SK-N-SH (cell line): ENCODE measurements around the gene TMEM35B. TPM values are rescaled to one million over a fixed set of nuclear protein-coding genes. Genes with fewer than 3 reads are reported as not detected.

Experiments
- CTCF ChIA-PET: fragments of 300-600, 350-600 bp; formaldehyde crosslinking; extraction: SDS; loops from one replicate; lab custom pipeline; 2021; lab: Yijun Ruan, JAX
- POLR2A ChIA-PET: fragments of 350-600 bp; sonication (Branson Sonifier 250); formaldehyde crosslinking; extraction: SDS; loops from one replicate; lab custom pipeline; 2020; ENCODE audit warnings: antibody characterized with exemption, inconsistent platforms; lab: Yijun Ruan, JAX
- DNase-seq: peaks from one replicate; pipeline ENCODE4 v3.0.0; 2012
- H2AFZ ChIP-seq: fragments of 200-600 bp; sonication (generic); 2 replicates; pipeline ENCODE4 v1.8.1; 2016; ENCODE audit warnings: antibody characterized with exemption, mild to moderate bottlenecking, low read depth
- H3F3A ChIP-seq: fragments of 200-600 bp; sonication (generic); replicated peaks from 2 replicates; pipeline ENCODE3; 2016; ENCODE audit warnings: antibody characterized with exemption, mild to moderate bottlenecking; ENCODE audit not compliant: insufficient read depth
- H3K27ac ChIP-seq, 2 experiments: fragments of 200-500 bp in 1 of 2; fragments of 200-600 bp in 1 of 2; sonication (Bioruptor generic) in 1 of 2; sonication (generic), shearing (Covaris generic) in 1 of 2; 2 replicates each; pipeline versions ENCODE4 v1.5.1 to v1.6.1; 2014 to 2016; ENCODE audit warnings: low read depth in 2 of 2, inconsistent platforms in 1 of 2, low read length in 1 of 2, mild to moderate bottlenecking in 1 of 2, mixed read lengths in 1 of 2
- H3K27me3 ChIP-seq: fragments of 200-600 bp; sonication (generic), shearing (Covaris generic); 2 replicates; pipeline ENCODE4 v1.6.1; 2016; ENCODE audit warnings: mixed run types; ENCODE audit not compliant: insufficient read depth
- H3K36me3 ChIP-seq, 2 experiments: fragments of 200-500 bp in 1 of 2; fragments of 200-600 bp in 1 of 2; sonication (Bioruptor generic) in 1 of 2; sonication (generic) in 1 of 2; replicated peaks in 1 of 2; 2 replicates each; pipeline versions ENCODE3 to v1.5.1; 2014 to 2016; ENCODE audit warnings: low read length in 1 of 2, mild to moderate bottlenecking in 1 of 2; ENCODE audit not compliant: insufficient read depth in 2 of 2, control insufficient read depth in 1 of 2
- H3K4me1 ChIP-seq, 2 experiments: fragments of 200-500 bp in 1 of 2; fragments of 200-600 bp in 1 of 2; sonication (Bioruptor generic) in 1 of 2; sonication (generic), shearing (Covaris generic) in 1 of 2; 2 replicates each; pipeline versions ENCODE4 v1.5.1 to v1.6.1; 2014 to 2016; ENCODE audit warnings: low read depth in 1 of 2, low read length in 1 of 2, mixed run types in 1 of 2; ENCODE audit not compliant: insufficient read depth in 2 of 2, control insufficient read depth in 1 of 2
- H3K4me2 ChIP-seq: fragments of 200-600 bp; sonication (generic), shearing (Covaris generic); 2 replicates; pipeline ENCODE4 v1.6.1; 2017; ENCODE audit warnings: mixed run types
- H3K4me3 ChIP-seq, 2 experiments: fragments of 200-500 bp in 1 of 2; fragments of 200-600 bp in 1 of 2; sonication (Bioruptor generic) in 1 of 2; sonication (generic), shearing (Covaris generic) in 1 of 2; 2 replicates each; pipeline versions ENCODE4 v1.5.1 to v1.8.1; 2014 to 2016; ENCODE audit warnings: low read depth in 2 of 2, inconsistent platforms in 1 of 2, low read length in 1 of 2, mild to moderate bottlenecking in 1 of 2, mixed read lengths in 1 of 2, moderate library complexity in 1 of 2
- H3K79me2 ChIP-seq: fragments of 200-600 bp; sonication (generic); 2 replicates; pipeline ENCODE4 v1.8.1; 2017; ENCODE audit warnings: mild to moderate bottlenecking; ENCODE audit not compliant: insufficient read depth
- H3K9ac ChIP-seq: fragments of 200-600 bp; sonication (generic); 2 replicates; pipeline ENCODE4 v1.6.1; 2017; ENCODE audit warnings: mixed run types
- H3K9me2 ChIP-seq: fragments of 200-600 bp; sonication (generic); 2 replicates; pipeline ENCODE4 v1.6.1; 2017; ENCODE audit warnings: mixed run types
- H3K9me3 ChIP-seq: fragments of 200-600 bp; sonication (generic); 2 replicates; pipeline ENCODE4 v1.6.1; 2017; ENCODE audit warnings: mixed run types, mild to moderate bottlenecking, moderate library complexity
- H4K20me1 ChIP-seq: fragments of 200-600 bp; sonication (generic); 2 replicates; pipeline ENCODE4 v1.6.1; 2017; ENCODE audit warnings: mild to moderate bottlenecking, mixed run types; ENCODE audit not compliant: insufficient read depth
- CTCF ChIP-seq: fragments of 200-600 bp; sonication (generic); IDR thresholded peaks from 2 replicates; pipeline ENCODE4 v1.6.1; 2017; ENCODE audit warnings: antibody characterized with exemption, mild to moderate bottlenecking, moderate library complexity
- ELF1 ChIP-seq: IDR thresholded peaks from 2 replicates; pipeline ENCODE4 v1.4.0; 2012
- EZH2phosphoT487 ChIP-seq: fragments of 200-600 bp; sonication (generic); IDR thresholded peaks from 2 replicates; pipeline ENCODE4 v1.6.1; 2017; ENCODE audit warnings: low read depth, mixed run types, mild to moderate bottlenecking, antibody characterized with exemption, moderate library complexity, borderline replicate concordance
- FOXJ3 ChIP-seq: sonication (generic); formaldehyde crosslinking; IDR thresholded peaks from 2 replicates; pipeline ENCODE4 v1.5.1; 2020; ENCODE audit warnings: mild to moderate bottlenecking, missing genetic modification reagents
- FOXM1 ChIP-seq: IDR thresholded peaks from 2 replicates; pipeline ENCODE4 v1.4.0; 2012; ENCODE audit warnings: low read depth, mild to moderate bottlenecking
- GATA2 ChIP-seq: sonication (generic); formaldehyde crosslinking; IDR thresholded peaks from 2 replicates; pipeline ENCODE4 v1.5.0; 2020; ENCODE audit warnings: mild to moderate bottlenecking, missing genetic modification reagents
- JUND ChIP-seq: IDR thresholded peaks from 2 replicates; pipeline ENCODE4 v1.4.0; 2012
- MEF2A ChIP-seq: IDR thresholded peaks from 2 replicates; pipeline ENCODE4 v1.4.0; 2012; ENCODE audit warnings: low read depth, borderline replicate concordance
- NRF1 ChIP-seq: IDR thresholded peaks from 2 replicates; pipeline ENCODE4 v1.6.1; 2012; ENCODE audit warnings: low read depth, mild to moderate bottlenecking, low read length
- PBX3 ChIP-seq: IDR thresholded peaks from 2 replicates; pipeline ENCODE4; 2012
- POLR2AphosphoS5 ChIP-seq: IDR thresholded peaks from 2 replicates; pipeline ENCODE4 v1.6.1; 2012; ENCODE audit warnings: low read depth, low read length
- REST ChIP-seq: IDR thresholded peaks from 2 replicates; pipeline ENCODE4 v1.6.1; 2012; ENCODE audit warnings: mild to moderate bottlenecking, low read depth, low read length, moderate library complexity
- RFX5 ChIP-seq: IDR thresholded peaks from 2 replicates; pipeline ENCODE4 v1.6.1; 2012; ENCODE audit warnings: mild to moderate bottlenecking, improper control_type of control experiment, low read length
- RXRA ChIP-seq: IDR thresholded peaks from 2 replicates; pipeline ENCODE4 v1.4.0; 2012; ENCODE audit warnings: low read depth, mild to moderate bottlenecking, borderline replicate concordance
- TCF12 ChIP-seq: IDR thresholded peaks from 2 replicates; pipeline ENCODE4 v1.4.0; 2012
- TEAD4 ChIP-seq: IDR thresholded peaks from 2 replicates; pipeline ENCODE4 v1.4.0; 2012; ENCODE audit warnings: mild to moderate bottlenecking, borderline replicate concordance; ENCODE audit not compliant: insufficient read depth
- ZBTB33 ChIP-seq: IDR thresholded peaks from 2 replicates; pipeline ENCODE4 v1.4.0; 2012; ENCODE audit warnings: low read depth, borderline replicate concordance
- WGBS: methylation state at CpG from one replicate; pipeline ENCODE4 v1.1.6; 2017; ENCODE audit warnings: low lambda C conversion rate; 5-methylcytosine and 5-hydroxymethylcytosine counted together
- polyA plus RNA-seq, 3 experiments: library from polyadenylated mRNA; depleted of rRNA; stranded (reverse); fragments of >200 nt; gene quantifications; 2 replicates each; pipeline ENCODE4 v1.2.3, GENCODE V29; 2012

The TMEM35B gene
- polyA plus RNA-seq, 1 of the 3 experiments (the other 2 are of a cell fraction): 47.4 TPM

- Histone ChIP-seq H3K27ac (no peak overlapping the region; a peak in 1 of 4 replicates), H3K9me3 (no peaks in the 10 kb centered on the region), H4K20me1 (0 out of 2 replicates have a peak, but pooled peaks cover 1% of the 10 kb centered on the region), H3K4me1 (peaks cover 0 to 10% of the 10 kb centered on the region in 2 experiments; a peak in 1 of 4 replicates), H3K9ac (no peak overlapping the region), H3K4me2 (no peak overlapping the region), H3F3A (no peaks in the 10 kb centered on the region), H3K27me3 (no peaks in the 10 kb centered on the region)
- 100% methylated on average over 1 of the region's 2 CpGs for WGBS
- CTCF ChIA-PET: no interaction called here
- peak; percentile 46 for DNase-seq
- TF ChIP-seq TCF12: no peak
- TF ChIP-seq NRF1: no peak
- no peak for TF ChIP-seq ELF1
- no peak for TF ChIP-seq FOXM1
- TF ChIP-seq RXRA: no peak
- no peak for TF ChIP-seq JUND
- TF ChIP-seq, all 33 proteins: peak for 0
- peaks cover 21% of the 10 kb centered on the region for H3K79me2 ChIP-seq
- no peak overlapping the region for H3K4me3 ChIP-seq
- POLR2A ChIA-PET: no interaction called here
- H3K9me2 ChIP-seq: no peaks in the 10 kb centered on the region
- peaks cover 4 to 9% of the 10 kb centered on the region in 2 experiments for H3K36me3 ChIP-seq
- H2AFZ ChIP-seq: no peak overlapping the region
Measured at GRCh38 chr1:34977858-34978257, 7.3 kb downstream of the TMEM35B start.

GRCh38 chr1:34977210-34977471, 8.0 kb downstream of the TMEM35B start:
- no peak overlapping the region for H3K4me2 ChIP-seq
- H3K4me3 ChIP-seq: no peak overlapping the region
- no peaks in the 10 kb centered on the region for H4K20me1 ChIP-seq
- peaks cover 4 to 9% of the 10 kb centered on the region in 2 experiments for H3K36me3 ChIP-seq
- H3K9me3 ChIP-seq: no peaks in the 10 kb centered on the region
- H3K79me2 ChIP-seq: peaks cover 14% of the 10 kb centered on the region; the same call in 1 of the 2 replicates
- TF ChIP-seq TEAD4 (no peak), GATA2 (CRISPR knock-in tag) (no peak), MEF2A (no peak), PBX3 (no peak), POLR2AphosphoS5 (no peak), CTCF (no peak), FOXJ3 (no peak), NRF1 (no peak), ZBTB33 (no peak), RFX5 (no peak), REST (no peak), ELF1 (no peak), EZH2phosphoT487 (no peak)
- no peak for DNase-seq
- H3K4me1 ChIP-seq: peaks cover 0 to 10% of the 10 kb centered on the region in 2 experiments; a peak in 1 of 4 replicates
- no peak overlapping the region for H2AFZ ChIP-seq
- 100% methylated on average over 4 of the region's 13 CpGs for WGBS
- no peaks in the 10 kb centered on the region for H3K27me3 ChIP-seq
- H3F3A ChIP-seq: no peaks in the 10 kb centered on the region
- no peaks in the 10 kb centered on the region for H3K9me2 ChIP-seq
- ChIA-PET CTCF (interaction anchor here (0.5 kb wide), 1 partner anchor 8 kb away, joined by 3 read pairs; the partner anchor contains the start of gene TMEM35B), POLR2A (no interaction called here)
- no peak overlapping the region for H3K27ac ChIP-seq
- no peak overlapping the region for H3K9ac ChIP-seq
